HepG2 (cell line): ENCODE measurements around the gene ELP2. TPM values are rescaled to one million over a fixed set of nuclear protein-coding genes. Genes with fewer than 3 reads are reported as not detected.
A peak's percentile ranks its signal among the peaks of the same experiment; 100 is the strongest.

ENCODE experiments used
- ATAC-seq: fragments of 200-7000 bp; cut with Tn5 transposase; 3 replicates; pipeline ENCODE4 v1.9.1; 2020; ENCODE audit warnings: mild to moderate bottlenecking, moderate library complexity
- BruUV-seq: library from RNA; stranded (reverse); fragments of 400-500 nt; replicated peaks from 2 replicates; lab custom pipeline; 2021; lab: Mats Ljungman, UMichigan
- CTCF ChIA-PET: fragments of 300-600 bp; formaldehyde crosslinking; extraction: SDS; loops from one replicate; lab custom pipeline; 2021; ENCODE audit warnings: low total read pairs, inconsistent platforms, low intra/inter-chr PET ratio; lab: Yijun Ruan, JAX
- POLR2A ChIA-PET: fragments of 350-600 bp; sonication (Branson Sonifier 250); formaldehyde crosslinking; loops from one replicate; lab custom pipeline; 2020; ENCODE audit warnings: antibody characterized with exemption, inconsistent platforms; lab: Yijun Ruan, JAX
- DNase-seq: peaks from one replicate; pipeline ENCODE4 v3.0.0-alpha.2; 2015; ENCODE audit warnings: low spot score
- FAIRE-seq: peaks from 3 replicates; lab custom pipeline; 2011; peaks lifted over from hg19 to GRCh38; lab: Jason Lieb, UNC
- H2AFZ ChIP-seq: one replicate; pipeline ENCODE4 v1.6.1; 2011; ENCODE audit warnings: low read length, inconsistent platforms
- H3K27ac ChIP-seq: fragments of 300-600 bp; 3 replicates; pipeline ENCODE4 v1.8.0; 2011; ENCODE audit warnings: mixed run types, mild to moderate bottlenecking, mixed read lengths, low read length, inconsistent platforms; ENCODE audit not compliant: insufficient read depth; ENCODE audit errors: extremely low read length
- H3K27me3 ChIP-seq, 2 experiments: fragments of 200-600 bp in 1 of 2; 2 replicates in 1 of 2; 3 replicates in 1 of 2; pipeline versions ENCODE4 v1.6.0 to v1.8.0; 2011; ENCODE audit warnings: low read length in 2 of 2, mild to moderate bottlenecking in 2 of 2, moderate library complexity in 2 of 2, inconsistent platforms in 1 of 2; ENCODE audit not compliant: insufficient read depth in 2 of 2, control insufficient read depth in 1 of 2
- H3K36me3 ChIP-seq, 2 experiments: fragments of 200-600 bp in 1 of 2; replicated peaks in 1 of 2; 2 replicates in 1 of 2; 3 replicates in 1 of 2; pipeline versions ENCODE4 v1.5.1 to v1.8.0; 2011; ENCODE audit warnings: low read length in 2 of 2, inconsistent platforms in 1 of 2; ENCODE audit not compliant: insufficient read depth in 2 of 2, control insufficient read depth in 1 of 2
- H3K4me1 ChIP-seq: 2 replicates; pipeline ENCODE4 v1.5.1; 2012; ENCODE audit warnings: low read length, inconsistent platforms; ENCODE audit not compliant: insufficient read depth
- H3K4me2 ChIP-seq: 2 replicates; pipeline ENCODE4 v1.6.0; 2011; ENCODE audit warnings: low read depth, low read length, inconsistent platforms
- H3K4me3 ChIP-seq, 3 experiments: fragments of 200-600 bp in 1 of 3; sonication (generic), shearing (Covaris generic) in 1 of 3; replicated peaks in 1 of 3; 2 replicates each; pipeline ENCODE4 v1.5.1; 2011 to 2016; ENCODE audit warnings: low read length in 3 of 3, inconsistent platforms in 2 of 3, low read depth in 2 of 3, mild to moderate bottlenecking in 2 of 3, control low read depth in 1 of 3, mixed read lengths in 1 of 3; ENCODE audit not compliant: insufficient read depth in 1 of 3
- H3K79me2 ChIP-seq: one replicate; pipeline ENCODE4 v1.6.1; 2011; ENCODE audit warnings: low read length, inconsistent platforms; ENCODE audit not compliant: insufficient read depth
- H3K9ac ChIP-seq: 2 replicates; pipeline ENCODE4 v1.6.0; 2011; ENCODE audit warnings: mild to moderate bottlenecking, low read depth, low read length, inconsistent platforms; ENCODE audit not compliant: insufficient read depth
- H3K9me3 ChIP-seq: 2 replicates; pipeline ENCODE4 v1.5.1; 2012; ENCODE audit warnings: mild to moderate bottlenecking, low read length
- H4K20me1 ChIP-seq: 2 replicates; pipeline ENCODE4 v1.6.0; 2011; ENCODE audit warnings: inconsistent platforms, mild to moderate bottlenecking, low read length, moderate library complexity; ENCODE audit not compliant: insufficient read depth
- AGO1 ChIP-seq: fragments of 200-400 bp; formaldehyde crosslinking; IDR thresholded peaks from 2 replicates; pipeline ENCODE4 v1.6.1; 2017; ENCODE audit warnings: mild to moderate bottlenecking, low read depth, low read length, moderate library complexity; ENCODE audit not compliant: poor library complexity, severe bottlenecking
- BRF2 ChIP-seq: sonication (generic); formaldehyde crosslinking; IDR thresholded peaks from 2 replicates; pipeline ENCODE4 v1.8.1; 2022; ENCODE audit warnings: mild to moderate bottlenecking, missing genetic modification reagents
- DMTF1 ChIP-seq: sonication (generic); formaldehyde crosslinking; IDR thresholded peaks from 2 replicates; pipeline ENCODE4 v1.4.0; 2020; ENCODE audit warnings: mild to moderate bottlenecking, missing genetic modification reagents
- FOXO4 ChIP-seq: sonication (generic); formaldehyde crosslinking; conservative IDR thresholded peaks from 2 replicates; pipeline ENCODE4 v1.8.1; 2023; ENCODE audit warnings: missing genetic modification reagents
- MLLT10 ChIP-seq: sonication (generic); formaldehyde crosslinking; IDR thresholded peaks from 2 replicates; pipeline ENCODE4 v1.4.0; 2020; ENCODE audit warnings: missing genetic modification reagents
- PLRG1 ChIP-seq: fragments of 450-650 bp; conservative IDR thresholded peaks from 2 replicates; pipeline ENCODE4 v1.6.1; 2016
- POLR2G ChIP-seq: fragments of 200-400 bp; formaldehyde crosslinking; IDR thresholded peaks from 2 replicates; pipeline ENCODE4 v1.6.1; 2018; ENCODE audit warnings: mild to moderate bottlenecking, low read depth, low read length, moderate library complexity
- RNF2 ChIP-seq: fragments of 450-650 bp; conservative IDR thresholded peaks from 2 replicates; pipeline ENCODE4 v1.6.1; 2016; ENCODE audit warnings: low read depth
- TMF1 ChIP-seq: sonication (generic); formaldehyde crosslinking; IDR thresholded peaks from 2 replicates; pipeline ENCODE4 v1.8.1; 2022; ENCODE audit warnings: low read depth, missing genetic modification reagents
- ZNF468 ChIP-seq: sonication (generic); formaldehyde crosslinking; IDR thresholded peaks from 2 replicates; pipeline ENCODE4 v1.8.0; 2022; ENCODE audit warnings: mild to moderate bottlenecking, moderate library complexity, missing genetic modification reagents
- ZNF512 ChIP-seq: sonication (generic); formaldehyde crosslinking; IDR thresholded peaks from 2 replicates; pipeline ENCODE4 v1.4.0; 2020; ENCODE audit warnings: mild to moderate bottlenecking, missing genetic modification reagents
- ZNF7 ChIP-seq: IDR thresholded peaks from 2 replicates; pipeline ENCODE4 v1.6.1; 2016; ENCODE audit warnings: missing biosample characterization, missing genetic modification reagents
- ZNF746 ChIP-seq: sonication (generic); formaldehyde crosslinking; IDR thresholded peaks from 2 replicates; pipeline ENCODE4 v1.8.0; 2022; ENCODE audit warnings: mild to moderate bottlenecking, missing genetic modification reagents
- WGBS: methylation state at CpG from one replicate; pipeline ENCODE4 v1.1.6; 2017; ENCODE audit warnings: low lambda C conversion rate; 5-methylcytosine and 5-hydroxymethylcytosine counted together
- in situ Hi-C: cut with HindIII; loops from 2 replicates; pipeline ENCODE4 v1.10.0; 2017; ENCODE audit warnings: low pct_unique_long_range_greater_than_20kb; ENCODE audit not compliant: extremely low pct_ligation_motif_present
- intact Hi-C: fragments of 100-400 bp; cut with micrococcal nuclease; formaldehyde crosslinking; loops from one replicate; pipeline ENCODE4 v1.10.0; 2022; ENCODE audit not compliant: unreplicated experiment
- polyA plus RNA-seq, 8 experiments: library from polyadenylated mRNA; depleted of rRNA in 3 of 8; stranded (reverse) in 7 of 8; unstranded in 1 of 8; fragments of >200 nt; fragmentation: Illumina TruSeq in 4 of 8; extraction: Trizol in 4 of 8; gene quantifications; 2 replicates each; pipeline versions ENCODE4 v1.2.1 to v1.2.3, GENCODE V29; 2011 to 2016; ENCODE audit warnings: low read depth in 4 of 8, missing spikeins in 1 of 8, mixed read lengths in 1 of 8; ENCODE audit not compliant: insufficient read depth in 1 of 8
- total RNA-seq, 5 experiments: library from RNA; depleted of rRNA; stranded (reverse); fragments of >200 nt; fragmentation: Illumina TruSeq; extraction: Trizol; gene quantifications; 2 replicates each; pipeline ENCODE4 v1.2.3, GENCODE V29; 2016; ENCODE audit warnings: low read depth in 1 of 5

Gene ELP2
- total and polyA plus RNA-seq, 2 of the 13 experiments (the other 11 are each of a cell fraction or from before 2014, with no cell fraction given) = 98.7 to 100 TPM

- Histone ChIP-seq H3K79me2 (peaks cover 4% of the 10 kb centered on the region), H2AFZ (no peak overlapping the region), H3K9ac (no peak overlapping the region), H3K4me2 (no peak overlapping the region), H3K9me3 (no peaks in the 10 kb centered on the region), H3K4me3 (no peak overlapping the region), H3K36me3 (peaks cover 18 to 81% of the 10 kb centered on the region in 2 experiments), H3K27me3 (no peaks in the 10 kb centered on the region), H3K27ac (no peak overlapping the region), H3K4me1 (peaks cover 23% of the 10 kb centered on the region), H4K20me1 (no peaks in the 10 kb centered on the region)
- intact Hi-C loops = no loop called here
- TF ChIP-seq MLLT10 (CRISPR knock-in tag) (no peak), ZNF746 (CRISPR knock-in tag) (no peak), FOXO4 (CRISPR knock-in tag) (no peak), TMF1 (no peak), ZNF7 (CRISPR knock-in tag) (no peak), RNF2 (no peak), ZNF468 (no peak), AGO1 (no peak)
- in situ Hi-C loops = no loop called here
- no peak for DNase-seq
- 95% methylated on average over 1 of the region's 1 CpG for WGBS
- no peak for FAIRE-seq
- ChIA-PET POLR2A (interaction anchor here (0.7 to 0.9 kb wide), 2 partner anchors 24 to 34 kb away, joined by 3 read pairs; partner anchors contain the start of gene SLC39A6), CTCF (no interaction called here)
- no TSS peak for BruUV-seq
- no peak for ATAC-seq
Measured at GRCh38 chr18:36152781-36153180, 23.1 kb downstream of the ELP2 start.

GRCh38 chr18:36153203-36153602 lies 23.5 kb downstream of the ELP2 start:
- Histone ChIP-seq H3K27me3 (no peaks in the 10 kb centered on the region), H3K9ac (no peak overlapping the region), H3K4me2 (no peak overlapping the region), H3K4me3 (no peak overlapping the region), H3K36me3 (peaks cover 18 to 84% of the 10 kb centered on the region in 2 experiments), H4K20me1 (no peaks in the 10 kb centered on the region), H3K79me2 (peaks cover 5% of the 10 kb centered on the region), H3K27ac (peak overlapping the region; percentile 20), H2AFZ (no peak overlapping the region), H3K4me1 (peaks cover 23% of the 10 kb centered on the region), H3K9me3 (no peaks in the 10 kb centered on the region)
- FAIRE-seq = peak; percentile 32
- peak; percentile 23 for DNase-seq
- 65% methylated on average over 4 of the region's 4 CpGs for WGBS
- in situ Hi-C loops = no loop called here
- peak; percentile 76 for ATAC-seq
- TSS peak; percentile 23 for BruUV-seq
- intact Hi-C loops = no loop called here
- ChIA-PET POLR2A (interaction anchor here (0.9 kb wide), 1 partner anchor 24 kb away, joined by 3 read pairs; the partner anchor contains the start of gene SLC39A6), CTCF (no interaction called here)
- TF ChIP-seq PLRG1 (no peak), BRF2 (CRISPR knock-in tag) (no peak), DMTF1 (CRISPR knock-in tag) (no peak), POLR2G (no peak), ZNF512 (CRISPR knock-in tag) (no peak)
